ENCODE data around the gene RABAC1.

Gene RABAC1

GRCh38 chr19:41987141-41987860 is 28.2 kb upstream of the RABAC1 start:
- DNase-seq, result no peak

- DNase-seq, result no peak
Measured at GRCh38 chr19:41984961-41985360, 25.8 kb upstream of the RABAC1 start.

GRCh38 chr19:41981724-41982123 is 22.6 kb upstream of the RABAC1 start:
- no peak for DNase-seq

GRCh38 chr19:41978470-41978869 is 19.3 kb upstream of the RABAC1 start:
- DNase-seq, result no peak

GRCh38 chr19:41977916-41978315 is 18.8 kb upstream of the RABAC1 start:
- DNase-seq, result no peak

GRCh38 chr19:41974652-41975051 is 15.5 kb upstream of the RABAC1 start:
- no peak for DNase-seq

- DNase-seq, result no peak
Measured at GRCh38 chr19:41971363-41971762, 12.2 kb upstream of the RABAC1 start.

GRCh38 chr19:41969772-41970458 is 10.8 kb upstream of the RABAC1 start:
- DNase-seq, result no peak

GRCh38 chr19:41968751-41969595 is 9.9 kb upstream of the RABAC1 start:
- DNase-seq, result no peak

- no peak for DNase-seq
Measured at GRCh38 chr19:41967054-41967783, 8.1 kb upstream of the RABAC1 start.

- no peak for DNase-seq
Measured at GRCh38 chr19:41965106-41965505, 6.0 kb upstream of the RABAC1 start.

- DNase-seq, result no peak
Measured at GRCh38 chr19:41960973-41961372, 1.9 kb upstream of the RABAC1 start.

GRCh38 chr19:41958367-41959055 is 610 bp downstream of the RABAC1 start:
- DNase-seq, result peak; percentile 85

- DNase-seq, result peak; percentile 60
Measured at GRCh38 chr19:41957838-41958366, 1.2 kb downstream of the RABAC1 start.

GRCh38 chr19:41957161-41957837 is 1.8 kb downstream of the RABAC1 start:
- no peak for DNase-seq

GRCh38 chr19:41956621-41957020 is 2.5 kb downstream of the RABAC1 start:
- no peak for DNase-seq

- no peak for DNase-seq
Measured at GRCh38 chr19:41955521-41955920, 3.6 kb downstream of the RABAC1 start.

- peak; percentile 88 for DNase-seq
Measured at GRCh38 chr19:41951686-41952172, 7.4 kb downstream of the RABAC1 start.

GRCh38 chr19:41947091-41947490 is 12.0 kb downstream of the RABAC1 start:
- DNase-seq, result no peak

GRCh38 chr19:41945135-41945766 is 13.9 kb downstream of the RABAC1 start:
- peak; percentile 93 for DNase-seq

GRCh38 chr19:41944336-41944735 is 14.8 kb downstream of the RABAC1 start:
- peak; percentile 26 for DNase-seq

Measured in CD4-positive, alpha-beta T cell treated with Interleukin-17A for 1 hour (primary cell).